ENCODE results near the gene PRDM1. TPM values are rescaled to one million over a fixed set of nuclear protein-coding genes. Genes with fewer than 3 reads are reported as not detected.

Gene PRDM1
- total RNA-seq, 2 experiments from 2014 or later, result 20.2 to 21.1 TPM

DNA sequence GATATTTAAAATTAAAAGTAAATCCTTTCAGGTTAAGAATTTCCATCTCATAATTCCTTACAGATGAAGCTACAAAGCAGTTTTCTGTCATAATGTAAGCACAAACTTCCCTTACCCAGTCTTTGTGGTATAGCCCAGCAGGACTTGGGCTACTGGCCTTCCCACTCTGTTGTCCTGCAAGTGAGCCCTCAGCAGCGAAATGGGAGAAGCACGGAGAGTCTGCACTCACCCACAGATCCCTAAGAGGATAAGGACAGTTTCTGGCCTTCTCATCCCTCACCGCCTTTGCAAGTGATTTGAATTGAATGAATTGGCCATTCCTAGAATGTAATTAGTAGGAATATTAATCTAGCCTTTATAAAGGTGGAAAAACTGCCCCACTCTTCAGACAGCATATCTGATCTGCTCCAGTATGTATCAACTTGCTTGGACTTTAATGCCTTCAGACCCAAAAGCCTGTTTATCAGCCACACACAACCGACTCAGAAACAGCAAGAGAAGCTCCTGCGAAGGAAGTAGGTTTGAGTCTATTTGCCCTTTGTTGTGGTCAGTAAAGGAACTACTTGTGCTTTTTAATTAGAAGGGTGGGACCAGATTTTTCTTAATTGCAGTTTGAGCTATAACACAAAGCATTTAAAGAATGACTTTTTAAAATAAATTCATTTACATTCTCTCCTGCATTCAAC is 29.9 kb upstream of the PRDM1 start:
- DNase-seq (no peak), ATAC-seq (ENCODE audit: low read depth) (peak; percentile 86)
- POLR2A ChIA-PET, result interaction anchor here (0.6 to 1.0 kb wide), 2 partner anchors 65 to 269 kb away, joined by 3 read pairs; partner anchors contain the start of gene ATG5
- H3K4me1 Mint-ChIP-seq, result peaks cover 11% of the 10 kb centered on the region
- H3K27ac Mint-ChIP-seq, result no peak overlapping the region
- no peaks in the 10 kb centered on the region for H3K9me3 Mint-ChIP-seq
- H3K36me3 Mint-ChIP-seq, result no peaks in the 10 kb centered on the region
- peaks cover 9% of the 10 kb centered on the region for H3K27me3 Mint-ChIP-seq
- peak overlapping the region; percentile 56 for H3K4me3 Mint-ChIP-seq

DNA sequence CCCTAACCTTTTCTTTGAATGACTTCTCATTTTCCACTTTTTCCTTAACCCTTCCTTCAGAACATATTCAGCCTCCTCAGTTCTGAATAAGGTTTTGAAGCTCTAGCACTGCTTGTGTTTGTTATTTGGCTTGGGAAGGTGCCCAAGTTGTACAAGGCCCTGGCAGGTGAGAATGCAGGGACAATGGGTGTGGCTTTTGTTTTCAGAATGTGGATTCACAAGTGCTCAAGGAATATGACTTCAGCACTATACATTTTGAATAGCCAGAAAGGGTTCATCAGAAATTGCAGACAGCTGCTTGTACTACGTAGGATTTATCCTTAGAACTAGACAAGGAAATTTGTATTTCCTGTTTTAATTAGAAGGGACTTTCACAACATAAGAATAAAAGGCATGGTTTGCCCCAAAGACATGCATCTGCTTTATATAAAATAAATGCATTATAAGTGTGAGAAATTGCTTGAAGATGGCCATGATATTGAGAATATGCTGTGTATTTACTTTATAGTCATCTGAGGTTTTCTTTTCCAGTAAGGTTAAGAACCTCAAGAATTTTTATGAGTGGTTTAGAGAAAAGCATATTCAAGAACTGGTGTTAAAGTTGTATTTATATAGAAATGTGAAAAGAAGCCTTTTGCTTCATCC is 29.3 kb upstream of the PRDM1 start:
- peaks cover 11% of the 10 kb centered on the region for H3K4me1 Mint-ChIP-seq
- no peak overlapping the region for H3K27ac Mint-ChIP-seq
- DNase-seq, result no peak
- peak overlapping the region; percentile 8 for H3K4me3 Mint-ChIP-seq
- peak; percentile 42 for ATAC-seq (ENCODE audit: low read depth)
- POLR2A ChIA-PET, result interaction anchor here (1.0 kb wide), 1 partner anchor 65 kb away, joined by 3 read pairs; no protein-coding TSS in a partner anchor
- H3K27me3 Mint-ChIP-seq, result peaks cover 9% of the 10 kb centered on the region
- H3K9me3 Mint-ChIP-seq, result no peaks in the 10 kb centered on the region
- no peaks in the 10 kb centered on the region for H3K36me3 Mint-ChIP-seq

DNA sequence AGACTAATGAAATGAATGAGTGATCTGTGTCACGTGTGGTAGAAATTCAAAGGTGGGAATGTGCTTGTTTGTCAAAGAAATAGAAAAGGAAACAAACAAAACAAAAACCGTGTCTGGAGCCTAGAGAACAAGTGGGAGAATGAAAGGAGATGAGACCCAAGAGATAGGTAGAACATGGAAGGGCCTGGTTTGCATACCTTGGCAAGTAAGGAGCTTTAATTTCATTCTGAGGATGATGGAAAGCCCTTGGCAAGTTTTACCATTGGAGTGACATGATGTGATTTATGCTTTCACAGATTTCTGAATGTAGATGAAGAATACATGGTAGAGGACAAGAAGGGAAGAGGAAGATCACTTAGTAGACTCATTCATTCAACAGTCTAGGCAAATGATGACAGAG is 26.8 kb upstream of the PRDM1 start:
- DNase-seq (no peak), ATAC-seq (ENCODE audit: low read depth) (no peak)
- Mint-ChIP-seq H3K36me3 (no peaks in the 10 kb centered on the region), H3K9me3 (no peaks in the 10 kb centered on the region), H3K4me3 (no peak overlapping the region), H3K4me1 (peaks cover 11% of the 10 kb centered on the region), H3K27me3 (peaks cover 2% of the 10 kb centered on the region), H3K27ac (no peak overlapping the region)
- POLR2A ChIA-PET, result no interaction called here

DNA sequence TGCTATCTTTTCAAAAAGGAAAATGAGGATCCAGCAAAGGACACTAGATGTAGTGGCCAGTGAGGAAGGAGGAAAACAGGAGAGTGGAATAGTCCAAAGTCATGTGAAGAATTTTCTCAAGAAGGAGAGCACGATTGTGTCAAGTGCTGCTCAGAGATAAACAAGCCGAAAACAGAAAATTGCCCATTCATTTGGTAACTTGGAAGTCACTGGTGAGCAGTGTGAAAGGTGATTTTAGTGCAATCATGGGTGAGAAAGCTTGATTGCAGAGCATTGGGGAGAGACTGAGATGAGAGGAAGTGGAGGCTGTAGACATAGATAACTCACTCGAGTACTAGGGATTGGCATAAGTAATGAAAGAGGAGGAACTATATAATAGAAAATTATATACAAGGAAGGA is 26.0 kb upstream of the PRDM1 start:
- Mint-ChIP-seq H3K4me3 (no peak overlapping the region), H3K27me3 (no peaks in the 10 kb centered on the region), H3K27ac (no peak overlapping the region), H3K9me3 (no peaks in the 10 kb centered on the region), H3K4me1 (peaks cover 11% of the 10 kb centered on the region), H3K36me3 (no peaks in the 10 kb centered on the region)
- no peak for DNase-seq
- POLR2A ChIA-PET, result no interaction called here
- ATAC-seq (ENCODE audit: low read depth), result no peak

DNA sequence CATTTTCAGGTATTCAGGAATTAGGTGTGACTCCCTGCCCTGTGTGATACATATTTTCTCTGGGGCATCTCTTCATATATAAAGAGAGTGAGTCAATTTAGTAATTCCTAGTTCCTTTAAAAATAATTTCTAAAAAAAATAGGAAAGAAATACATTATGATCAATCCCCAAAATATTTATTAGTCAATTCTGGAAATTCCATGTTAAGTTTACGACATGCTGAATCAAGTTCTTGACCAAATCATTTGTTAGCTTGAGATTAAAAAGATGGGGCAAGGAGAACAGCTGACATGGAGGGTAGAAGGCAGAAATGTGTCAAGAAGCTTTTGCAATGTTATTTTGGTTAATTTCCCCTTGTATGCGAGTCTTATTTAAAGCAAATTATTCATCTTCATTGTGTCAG is 22.7 kb upstream of the PRDM1 start:
- Mint-ChIP-seq H3K27ac (no peak overlapping the region), H3K4me1 (no peaks in the 10 kb centered on the region), H3K9me3 (no peaks in the 10 kb centered on the region), H3K27me3 (peaks cover 7% of the 10 kb centered on the region), H3K4me3 (no peak overlapping the region), H3K36me3 (no peaks in the 10 kb centered on the region)
- DNase-seq (no peak), ATAC-seq (ENCODE audit: low read depth) (no peak)
- POLR2A ChIA-PET, result no interaction called here

DNA sequence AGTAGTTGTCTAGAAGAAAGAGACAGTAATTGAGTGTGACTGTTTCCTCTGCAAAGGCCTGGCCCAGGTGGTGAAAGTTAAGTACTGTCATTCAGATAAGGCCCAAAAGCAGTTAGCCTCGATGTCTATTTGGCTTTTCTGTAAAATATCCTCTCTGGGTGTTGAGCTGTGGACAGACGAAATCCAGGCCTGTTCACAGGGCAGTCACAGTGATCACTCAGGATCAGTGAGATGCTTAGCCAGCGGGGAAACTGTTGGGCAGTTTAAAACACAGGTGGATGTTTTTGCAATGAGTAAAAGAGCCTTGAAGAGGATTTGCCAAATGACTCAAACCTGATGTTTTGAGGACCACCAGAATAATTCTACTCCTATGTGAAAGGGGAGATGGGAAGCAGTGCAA is 22.0 kb upstream of the PRDM1 start:
- DNase-seq (no peak), ATAC-seq (ENCODE audit: low read depth) (no peak)
- POLR2A ChIA-PET, result no interaction called here
- H3K27ac Mint-ChIP-seq, result no peak overlapping the region
- no peaks in the 10 kb centered on the region for H3K9me3 Mint-ChIP-seq
- peaks cover 11% of the 10 kb centered on the region for H3K27me3 Mint-ChIP-seq
- H3K4me1 Mint-ChIP-seq, result no peaks in the 10 kb centered on the region
- no peaks in the 10 kb centered on the region for H3K36me3 Mint-ChIP-seq
- H3K4me3 Mint-ChIP-seq, result no peak overlapping the region

DNA sequence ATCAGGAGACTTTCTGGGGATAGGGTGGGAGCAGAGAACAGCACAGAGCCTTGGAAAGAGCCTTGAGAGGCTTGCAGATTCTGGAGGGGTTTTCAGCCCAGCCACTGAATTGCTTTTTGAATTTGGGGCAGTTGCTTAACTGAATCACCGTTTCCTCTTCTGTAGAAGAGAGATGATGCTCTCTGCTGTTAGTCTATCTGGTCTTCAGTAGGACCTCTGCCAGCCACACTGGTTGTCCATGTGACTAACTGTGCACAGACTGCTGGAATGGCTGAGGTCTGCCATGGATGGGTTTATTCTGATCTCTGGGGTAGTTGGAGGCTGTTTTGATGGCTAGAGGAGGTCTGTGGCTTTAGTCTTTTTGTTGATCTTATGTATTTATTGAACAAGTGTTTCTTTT is 21.4 kb upstream of the PRDM1 start:
- Mint-ChIP-seq H3K27ac (no peak overlapping the region), H3K27me3 (peaks cover 17% of the 10 kb centered on the region), H3K9me3 (no peaks in the 10 kb centered on the region), H3K36me3 (no peaks in the 10 kb centered on the region), H3K4me1 (no peaks in the 10 kb centered on the region), H3K4me3 (no peak overlapping the region)
- DNase-seq, result no peak
- ATAC-seq (ENCODE audit: low read depth), result no peak
- POLR2A ChIA-PET, result no interaction called here

DNA sequence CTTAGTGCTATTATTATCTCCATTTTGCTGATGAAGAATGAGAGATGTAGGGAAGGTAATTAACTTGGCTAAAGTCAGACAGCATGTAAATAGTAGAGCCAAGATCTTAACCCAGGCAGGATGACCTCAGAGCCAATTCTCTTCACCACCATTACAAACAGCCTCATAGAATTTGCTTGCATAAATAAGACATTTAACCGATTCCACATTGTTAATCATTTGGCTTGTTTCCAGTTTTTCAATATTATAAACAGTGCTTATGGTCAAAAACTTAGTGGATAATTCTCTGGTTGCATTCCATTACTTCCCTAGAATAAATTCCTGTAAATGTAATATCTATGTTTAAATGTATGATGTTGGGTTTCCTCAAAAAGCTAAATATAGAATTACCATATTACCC is 19.1 kb upstream of the PRDM1 start:
- Mint-ChIP-seq H3K4me1 (no peaks in the 10 kb centered on the region), H3K36me3 (no peaks in the 10 kb centered on the region), H3K27ac (no peak overlapping the region), H3K9me3 (no peaks in the 10 kb centered on the region), H3K4me3 (no peak overlapping the region), H3K27me3 (peaks cover 29% of the 10 kb centered on the region)
- no peak for ATAC-seq (ENCODE audit: low read depth)
- POLR2A ChIA-PET, result no interaction called here
- no peak for DNase-seq

DNA sequence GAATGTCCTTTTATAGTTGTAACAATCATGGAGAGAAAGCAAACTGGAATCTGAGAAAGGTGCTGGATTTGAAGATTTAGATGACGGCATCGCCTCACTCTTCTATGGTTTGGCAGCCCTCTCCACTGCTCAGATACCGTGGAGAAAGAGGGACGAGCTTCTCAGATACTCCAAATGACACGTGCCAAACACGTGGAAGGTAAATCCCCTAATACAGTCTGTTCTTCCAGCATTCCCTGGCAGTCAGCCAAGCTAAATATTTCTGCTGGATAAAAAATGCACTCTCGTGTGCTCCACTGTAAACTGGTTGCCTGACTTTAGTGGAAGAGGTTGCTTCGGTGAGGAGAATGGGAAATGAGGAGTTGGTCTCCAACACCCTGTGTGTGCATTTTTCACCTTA is 16.7 kb upstream of the PRDM1 start:
- Mint-ChIP-seq H3K9me3 (no peaks in the 10 kb centered on the region), H3K4me1 (no peaks in the 10 kb centered on the region), H3K4me3 (no peak overlapping the region), H3K27ac (no peak overlapping the region), H3K27me3 (peaks cover 29% of the 10 kb centered on the region), H3K36me3 (no peaks in the 10 kb centered on the region)
- ATAC-seq (ENCODE audit: low read depth) (no peak), DNase-seq (no peak)
- POLR2A ChIA-PET, result no interaction called here

DNA sequence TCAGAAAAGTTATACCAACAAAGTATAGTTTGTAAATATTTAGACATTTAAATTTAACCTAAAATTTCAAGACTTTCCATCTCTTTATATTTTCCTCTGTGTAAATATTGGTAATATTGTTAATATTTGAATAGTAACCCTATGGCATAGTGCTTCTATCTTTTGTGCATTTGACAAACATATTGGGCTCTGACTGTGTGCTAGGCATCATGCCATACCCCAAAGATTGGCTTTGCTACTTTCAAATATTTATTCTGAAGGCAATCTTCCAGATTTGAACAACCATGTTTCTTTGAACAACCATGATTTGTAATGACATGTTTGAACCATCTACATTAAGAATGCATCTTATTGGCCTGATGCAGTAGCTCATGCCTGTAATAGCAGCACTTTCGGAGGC is 15.5 kb upstream of the PRDM1 start:
- peaks cover 29% of the 10 kb centered on the region for H3K27me3 Mint-ChIP-seq
- no peaks in the 10 kb centered on the region for H3K9me3 Mint-ChIP-seq
- DNase-seq (no peak), ATAC-seq (ENCODE audit: low read depth) (no peak)
- H3K4me1 Mint-ChIP-seq, result no peaks in the 10 kb centered on the region
- H3K36me3 Mint-ChIP-seq, result no peaks in the 10 kb centered on the region
- no peak overlapping the region for H3K27ac Mint-ChIP-seq
- POLR2A ChIA-PET, result no interaction called here
- no peak overlapping the region for H3K4me3 Mint-ChIP-seq

DNA sequence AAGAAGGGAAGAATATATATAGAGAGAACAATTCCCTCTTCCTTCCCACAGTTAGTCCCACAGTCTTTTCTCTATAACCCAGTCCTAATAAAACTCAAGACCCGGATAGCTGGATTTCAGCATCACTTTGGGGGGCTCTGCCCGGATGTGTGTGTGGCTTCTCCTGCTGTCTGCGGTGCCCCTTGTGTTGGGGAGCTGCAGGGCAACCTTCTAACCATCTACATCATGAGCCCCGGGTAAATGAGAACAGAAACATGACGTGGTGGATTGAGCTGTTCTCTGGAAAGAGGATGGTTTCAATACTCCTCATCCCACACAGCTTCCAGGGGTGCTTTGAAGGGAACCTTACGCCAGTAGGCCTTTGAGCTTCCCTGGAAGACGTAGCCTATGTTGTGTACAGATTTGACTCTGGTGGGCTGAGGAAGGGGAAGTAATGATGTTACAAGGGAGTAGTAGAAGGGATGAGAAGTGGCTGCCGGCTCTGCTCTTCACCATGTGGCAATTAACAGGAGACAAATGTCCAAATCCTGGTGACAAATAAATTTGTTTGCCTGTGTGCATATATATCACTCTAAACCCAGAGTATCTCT is 13.5 kb upstream of the PRDM1 start:
- Mint-ChIP-seq H3K9me3 (no peaks in the 10 kb centered on the region), H3K36me3 (no peaks in the 10 kb centered on the region), H3K4me1 (no peaks in the 10 kb centered on the region), H3K4me3 (no peak overlapping the region), H3K27me3 (peaks cover 32% of the 10 kb centered on the region), H3K27ac (no peak overlapping the region)
- ATAC-seq (ENCODE audit: low read depth) (no peak), DNase-seq (no peak)
- POLR2A ChIA-PET, result no interaction called here

DNA sequence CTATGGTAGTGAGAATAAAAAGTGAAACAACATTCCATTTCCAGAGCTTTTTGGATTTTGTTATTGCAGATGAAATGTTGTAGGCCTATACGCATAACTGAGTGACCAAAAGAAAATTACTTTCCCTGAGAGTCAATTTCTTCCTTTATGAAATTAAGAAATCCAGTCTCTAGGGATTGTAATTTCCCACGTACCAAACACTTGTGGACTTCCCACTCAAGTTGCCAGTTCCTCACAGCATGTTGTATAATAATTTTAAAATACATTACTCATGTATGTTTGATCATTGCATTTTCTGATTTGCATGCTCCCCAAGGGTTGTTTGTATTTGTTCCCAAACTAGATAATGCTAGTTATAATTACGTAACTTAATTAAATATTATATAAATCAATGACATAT is 12.0 kb upstream of the PRDM1 start:
- H3K27me3 Mint-ChIP-seq, result peaks cover 32% of the 10 kb centered on the region
- POLR2A ChIA-PET, result no interaction called here
- no peak overlapping the region for H3K27ac Mint-ChIP-seq

DNA sequence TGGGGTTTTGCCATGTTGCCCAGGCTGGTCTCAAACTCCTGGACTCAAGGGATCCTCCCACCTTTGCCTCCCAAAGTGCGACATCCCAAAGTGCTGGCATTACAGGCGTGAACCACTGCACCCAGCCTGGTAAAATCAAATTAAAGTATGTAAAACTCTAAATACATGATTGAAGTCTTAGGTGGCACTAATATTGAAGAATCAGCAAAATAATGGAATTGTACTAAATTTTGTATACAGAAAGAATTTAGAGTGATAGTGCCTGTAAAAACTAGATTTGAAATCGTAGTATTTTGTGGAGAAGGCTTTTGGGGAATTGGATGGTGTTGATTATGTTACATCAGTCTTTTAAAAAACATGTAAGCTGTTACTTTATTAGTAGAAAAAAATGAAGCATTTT is 10.0 kb upstream of the PRDM1 start:
- H3K36me3 Mint-ChIP-seq, result no peaks in the 10 kb centered on the region
- ATAC-seq (ENCODE audit: low read depth) (no peak), DNase-seq (no peak)
- POLR2A ChIA-PET, result interaction anchor here (0.6 kb wide), 1 partner anchor 87 kb away, joined by 3 read pairs; no protein-coding TSS in a partner anchor
- H3K27ac Mint-ChIP-seq, result no peak overlapping the region
- H3K4me1 Mint-ChIP-seq, result no peaks in the 10 kb centered on the region
- H3K27me3 Mint-ChIP-seq, result peaks cover 28% of the 10 kb centered on the region
- H3K9me3 Mint-ChIP-seq, result no peaks in the 10 kb centered on the region
- H3K4me3 Mint-ChIP-seq, result no peak overlapping the region

More for the DNA sequence above, 12.0 kb upstream of the PRDM1 start:
- DNase-seq, result no peak
- no peak overlapping the region for H3K4me3 Mint-ChIP-seq
- H3K36me3 Mint-ChIP-seq, result no peaks in the 10 kb centered on the region
- no peaks in the 10 kb centered on the region for H3K9me3 Mint-ChIP-seq
- H3K4me1 Mint-ChIP-seq, result no peaks in the 10 kb centered on the region
- no peak for ATAC-seq (ENCODE audit: low read depth)

DNA sequence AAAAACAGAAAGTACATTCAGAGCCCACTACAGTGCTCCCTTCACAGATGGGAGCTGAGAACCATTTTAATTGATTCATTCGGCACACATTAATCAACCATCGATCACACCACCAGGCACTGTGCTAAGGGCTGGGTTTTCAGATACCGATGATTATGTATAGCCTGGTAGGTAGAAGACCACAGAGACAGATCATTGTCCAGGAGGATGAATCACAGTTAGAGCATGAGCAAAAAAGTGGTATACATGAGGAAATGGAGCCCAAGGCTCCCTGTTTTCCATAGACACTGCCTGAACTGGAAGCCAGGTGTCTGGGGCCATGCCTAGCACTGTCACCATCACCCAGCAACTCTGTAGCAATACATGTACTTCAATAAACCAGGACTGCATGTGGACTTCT is 9.0 kb upstream of the PRDM1 start:
- POLR2A ChIA-PET, result no interaction called here
- no peak for DNase-seq
- H3K4me3 Mint-ChIP-seq, result no peak overlapping the region
- no peaks in the 10 kb centered on the region for H3K9me3 Mint-ChIP-seq
- no peaks in the 10 kb centered on the region for H3K4me1 Mint-ChIP-seq
- no peaks in the 10 kb centered on the region for H3K36me3 Mint-ChIP-seq
- H3K27ac Mint-ChIP-seq, result no peak overlapping the region
- H3K27me3 Mint-ChIP-seq, result peaks cover 35% of the 10 kb centered on the region
- no peak for ATAC-seq (ENCODE audit: low read depth)

Measured in activated naive CD8-positive, alpha-beta T cell treated with anti-CD3 and anti-CD28 coated beads, Interleukin-2, amount 10 ng/mL, durations not matched to agents 7 days and 5 days (primary cell).